Activated CD4-positive, alpha-beta T cell treated with anti-CD3 and anti-CD28 coated beads, Interleukin-2, amount 50 U/mL, for 48 hours (primary cell): ENCODE measurements around the gene ARHGAP12.
"Not testable (repeated sequence)": the region's sequence is repeated elsewhere in the genome, so short reads cannot be mapped to it uniquely, and the experiment has no call there.

Experiments
- DNase-seq, 2 experiments: peaks; one replicate each; pipeline ENCODE4 v3.0.0-alpha.2; 2020

ARHGAP12 gene

GRCh38 chr10:31928549-31929260 lies at the start of gene ARHGAP12:
Gene ARHGAP12 (minus strand): TSS chr10:31928831. CDS start chr10:31908855, 19,976 bp downstream.
- peak; percentile 83 to 85 for DNase-seq

GRCh38 chr10:31978156-31978483 lies 49.5 kb upstream of the ARHGAP12 start:
- DNase-seq, result no peak

- no peak for DNase-seq
Measured at GRCh38 chr10:31977440-31978155, 49.0 kb upstream of the ARHGAP12 start.

GRCh38 chr10:31975157-31975765 lies 46.6 kb upstream of the ARHGAP12 start:
- DNase-seq, result no peak

- DNase-seq, result no peak
Measured at GRCh38 chr10:31974434-31975124, 45.9 kb upstream of the ARHGAP12 start.

- DNase-seq, result no peak
Measured at GRCh38 chr10:31972519-31973041, 43.9 kb upstream of the ARHGAP12 start.

GRCh38 chr10:31969847-31970246 lies 41.2 kb upstream of the ARHGAP12 start:
- not testable (repeated sequence) for DNase-seq

GRCh38 chr10:31963589-31963980 lies 35.0 kb upstream of the ARHGAP12 start:
- DNase-seq, result no peak

- DNase-seq, result no peak
Measured at GRCh38 chr10:31962826-31963588, 34.4 kb upstream of the ARHGAP12 start.

- no peak for DNase-seq
Measured at GRCh38 chr10:31961277-31962074, 32.8 kb upstream of the ARHGAP12 start.

- DNase-seq, result no peak
Measured at GRCh38 chr10:31959461-31960173, 31.0 kb upstream of the ARHGAP12 start.

- no peak for DNase-seq
Measured at GRCh38 chr10:31958856-31959255, 30.2 kb upstream of the ARHGAP12 start.

GRCh38 chr10:31956200-31956946 lies 27.7 kb upstream of the ARHGAP12 start:
- no peak for DNase-seq

- DNase-seq, result no peak
Measured at GRCh38 chr10:31954410-31955191, 26.0 kb upstream of the ARHGAP12 start.

- DNase-seq, result no peak
Measured at GRCh38 chr10:31953480-31953879, 24.8 kb upstream of the ARHGAP12 start.

- no peak for DNase-seq
Measured at GRCh38 chr10:31953080-31953479, 24.4 kb upstream of the ARHGAP12 start.

- no peak for DNase-seq
Measured at GRCh38 chr10:31952066-31952465, 23.4 kb upstream of the ARHGAP12 start.

GRCh38 chr10:31949266-31949665 lies 20.6 kb upstream of the ARHGAP12 start:
- no peak for DNase-seq

GRCh38 chr10:31948021-31948420 lies 19.4 kb upstream of the ARHGAP12 start:
- DNase-seq, result no peak
